Tibial artery (tissue), 4 donors: ENCODE results near the gene SLC24A5.

Experiments
- DNase-seq, 2 donors: peaks; one replicate each; pipeline ENCODE4 v3.0.0-alpha.2; 2019
- H3K27ac ChIP-seq, 2 donors: fragments of 200-600 bp; sonication (generic) in 1 of 2; 1 replicate in 1 of 2; 2 replicates in 1 of 2; pipeline ENCODE4 v1.5.1; 2018 to 2019; ENCODE audit warnings: mild to moderate bottlenecking in 1 of 2
- H3K27me3 ChIP-seq, 2 donors: fragments of 200-600 bp; sonication (generic) in 1 of 2; one replicate each; pipeline versions ENCODE4 v1.5.1 to v1.6.0; 2016 to 2019
- H3K36me3 ChIP-seq, 3 donors: fragments of 200-600 bp; sonication (generic) in 2 of 3; one replicate each; pipeline ENCODE4 v1.5.1; 2016 to 2019; ENCODE audit warnings: mild to moderate bottlenecking in 2 of 3
- H3K4me1 ChIP-seq, 4 donors: fragments of 200-600 bp; sonication (generic) in 2 of 4; 1 replicate in 3 of 4; 2 replicates in 1 of 4; pipeline ENCODE4 v1.5.1; 2016 to 2019
- H3K4me3 ChIP-seq, 2 donors: fragments of 200-600 bp; sonication (generic) in 1 of 2; 1 replicate in 1 of 2; 2 replicates in 1 of 2; pipeline ENCODE4 v1.5.1; 2018 to 2019; ENCODE audit warnings: mild to moderate bottlenecking in 2 of 2
- H3K9me3 ChIP-seq, 3 donors: fragments of 200-600 bp; sonication (generic) in 1 of 3; one replicate each; pipeline ENCODE4 v1.5.1; 2016 to 2019
- intact Hi-C: fragments of 100-400 bp; cut with DNase I; formaldehyde crosslinking; loops from one replicate; pipeline ENCODE4 v1.15.0; 2023; ENCODE audit warnings: low total_unique reads
- TF ChIP-seq, protein P1 (sequence below), 2 experiments: fragments of 200-600 bp in 1 of 2; fragments of 450-650 bp in 1 of 2; IDR thresholded peaks; one replicate each; pipeline ENCODE4 v1.5.1; 2017 to 2019; ENCODE audit warnings: antibody characterized with exemption in 2 of 2, mild to moderate bottlenecking in 1 of 2, moderate library complexity in 1 of 2

Gene SLC24A5

DNA sequence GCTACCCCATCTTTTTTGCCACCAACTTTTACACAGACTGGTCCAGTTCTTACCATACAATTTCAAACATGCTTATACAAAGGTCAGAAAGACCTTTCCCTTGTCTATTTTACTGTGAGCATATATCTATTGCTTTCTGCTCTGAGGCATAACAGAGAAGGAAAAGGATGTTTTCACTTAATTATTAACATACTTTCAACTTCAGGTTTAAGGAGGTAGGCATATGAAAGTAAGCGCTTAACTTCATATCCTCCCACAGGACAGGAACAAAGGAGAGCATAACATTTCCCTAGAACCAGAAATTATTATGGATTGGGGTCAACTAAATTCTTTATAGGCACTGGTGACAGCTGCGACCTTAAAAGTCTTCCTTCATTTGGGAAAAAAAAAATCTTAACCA is 56.2 kb downstream of the SLC24A5 start:
- intact Hi-C loops: no loop called here
- Histone ChIP-seq H3K27me3 (no peaks in the 10 kb centered on the region), H3K4me1 (peaks cover 0 to 22% (median 3%) of the 10 kb centered on the region in 4 donors), H3K9me3 (no peaks in the 10 kb centered on the region), H3K27ac (peak overlapping the region; percentile 94 to 96), H3K36me3 (no peaks in the 10 kb centered on the region), H3K4me3 (peak overlapping the region; percentile 75 to 89)
- DNase-seq: no peak
- TF ChIP-seq, protein P1, sequence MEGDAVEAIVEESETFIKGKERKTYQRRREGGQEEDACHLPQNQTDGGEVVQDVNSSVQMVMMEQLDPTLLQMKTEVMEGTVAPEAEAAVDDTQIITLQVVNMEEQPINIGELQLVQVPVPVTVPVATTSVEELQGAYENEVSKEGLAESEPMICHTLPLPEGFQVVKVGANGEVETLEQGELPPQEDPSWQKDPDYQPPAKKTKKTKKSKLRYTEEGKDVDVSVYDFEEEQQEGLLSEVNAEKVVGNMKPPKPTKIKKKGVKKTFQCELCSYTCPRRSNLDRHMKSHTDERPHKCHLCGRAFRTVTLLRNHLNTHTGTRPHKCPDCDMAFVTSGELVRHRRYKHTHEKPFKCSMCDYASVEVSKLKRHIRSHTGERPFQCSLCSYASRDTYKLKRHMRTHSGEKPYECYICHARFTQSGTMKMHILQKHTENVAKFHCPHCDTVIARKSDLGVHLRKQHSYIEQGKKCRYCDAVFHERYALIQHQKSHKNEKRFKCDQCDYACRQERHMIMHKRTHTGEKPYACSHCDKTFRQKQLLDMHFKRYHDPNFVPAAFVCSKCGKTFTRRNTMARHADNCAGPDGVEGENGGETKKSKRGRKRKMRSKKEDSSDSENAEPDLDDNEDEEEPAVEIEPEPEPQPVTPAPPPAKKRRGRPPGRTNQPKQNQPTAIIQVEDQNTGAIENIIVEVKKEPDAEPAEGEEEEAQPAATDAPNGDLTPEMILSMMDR (IDR thresholded peaks at IDR 0.05): no peak

- H3K9me3 ChIP-seq: no peaks in the 10 kb centered on the region
- H3K4me1 ChIP-seq: peaks cover 0 to 22% (median 3%) of the 10 kb centered on the region in 4 donors
- peak overlapping the region; percentile 75 to 89 for H3K4me3 ChIP-seq
- no peaks in the 10 kb centered on the region for H3K36me3 ChIP-seq
- intact Hi-C loops: no loop called here
- TF ChIP-seq, protein P1 (IDR thresholded peaks at IDR 0.05): no peak
- DNase-seq: no peak
- peak overlapping the region; percentile 94 to 96 for H3K27ac ChIP-seq
- no peaks in the 10 kb centered on the region for H3K27me3 ChIP-seq
Observed at GRCh38 chr15:48177383-48177765, 56.6 kb downstream of the SLC24A5 start.

- intact Hi-C loops: no loop called here
- peaks cover 0 to 22% (median 3%) of the 10 kb centered on the region in 4 donors for H3K4me1 ChIP-seq
- DNase-seq: peak; percentile 52 to 83
- H3K27me3 ChIP-seq: no peaks in the 10 kb centered on the region
- no peaks in the 10 kb centered on the region for H3K36me3 ChIP-seq
- H3K9me3 ChIP-seq: no peaks in the 10 kb centered on the region
- TF ChIP-seq, protein P1 (IDR thresholded peaks at IDR 0.05): no peak
- H3K4me3 ChIP-seq: peak within 1 kb of the TSS; percentile 75 to 89
- peak within 1 kb of the TSS; percentile 94 to 96 for H3K27ac ChIP-seq
Observed at GRCh38 chr15:48177766-48178647, 57.2 kb downstream of the SLC24A5 start, which contains the start of gene MYEF2. Gene MYEF2 (minus strand): TSS chr15:48178295. CDS start chr15:48178237, 58 bp downstream.

- Histone ChIP-seq H3K36me3 (no peaks in the 10 kb centered on the region), H3K9me3 (no peaks in the 10 kb centered on the region), H3K27me3 (no peaks in the 10 kb centered on the region), H3K4me1 (peaks cover 0 to 22% (median 3%) of the 10 kb centered on the region in 4 donors), H3K4me3 (peak overlapping the region; percentile 75 to 89), H3K27ac (peak overlapping the region; percentile 94 to 96)
- intact Hi-C loops: no loop called here
- TF ChIP-seq, protein P1 (IDR thresholded peaks at IDR 0.05): no peak
- DNase-seq: no peak
Observed at GRCh38 chr15:48178648-48178931, 57.8 kb downstream of the SLC24A5 start.

GRCh38 chr15:48182749-48183148 is 62.0 kb downstream of the SLC24A5 start:
- no peaks in the 10 kb centered on the region for H3K27me3 ChIP-seq

More at GRCh38 chr15:48182749-48183148, 62.0 kb downstream of the SLC24A5 start:
- Histone ChIP-seq H3K27ac (no peak overlapping the region), H3K4me1 (peaks cover 0 to 4% (median 0%) of the 10 kb centered on the region in 4 donors), H3K9me3 (no peaks in the 10 kb centered on the region), H3K36me3 (no peaks in the 10 kb centered on the region), H3K4me3 (no peak overlapping the region)
- intact Hi-C loops: no loop called here
- TF ChIP-seq, protein P1 (IDR thresholded peaks at IDR 0.05): no peak
- DNase-seq: no peak
